Measurements from ENCODE around the gene SUN3.

Gene SUN3

DNA sequence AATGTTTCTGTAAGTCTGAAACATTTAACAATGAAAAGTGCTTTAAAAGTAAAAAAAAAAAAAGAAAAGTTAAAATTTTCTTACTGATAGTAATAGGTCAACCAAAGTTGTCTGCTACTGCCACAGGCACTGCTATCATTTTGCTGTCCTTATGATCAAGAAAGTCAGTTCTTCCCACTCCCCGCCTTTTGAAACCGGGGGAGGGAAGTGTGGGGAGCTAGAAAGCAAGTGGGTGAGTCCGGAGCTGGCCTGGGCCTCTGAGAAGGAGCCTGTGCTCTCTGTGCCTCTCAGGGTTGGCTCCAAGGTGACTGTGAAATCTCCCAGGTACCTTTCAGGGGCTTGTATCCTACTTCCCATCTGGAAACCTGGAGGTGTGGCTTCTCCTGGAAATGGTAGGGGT lies 13.7 kb upstream of the SUN3 start:
- no peak for TF ChIP-seq JUND (IDR thresholded peaks at IDR 0.05; ENCODE audit: low read depth)
- DNase-seq (ENCODE audit: low read depth in 1 of 2, low spot score in 1 of 2), result no peak
- in situ Hi-C loops (cut with HindIII; ENCODE audit: low pct_unique_long_range_greater_than_20kb, low sequenced_read_pairs), result no loop called here

DNA sequence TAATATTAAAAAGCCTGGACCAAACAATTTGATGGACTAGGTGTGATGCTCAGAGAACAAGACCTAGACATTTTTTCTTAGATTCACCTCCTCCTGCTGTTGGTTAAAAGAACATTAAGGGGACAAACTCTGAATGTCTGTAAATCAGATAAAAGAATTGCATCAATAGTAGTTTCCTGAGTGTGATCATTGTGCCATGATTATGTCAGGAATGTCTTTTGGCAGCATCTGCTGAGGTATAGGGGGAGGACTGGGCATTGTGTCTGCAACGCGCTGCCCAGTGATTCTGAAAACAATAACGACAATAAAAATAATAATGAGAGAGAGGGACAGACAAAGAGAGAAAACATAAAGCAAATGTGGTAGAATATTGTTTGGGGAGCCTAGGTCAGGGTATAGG lies 13.3 kb upstream of the SUN3 start:
- DNase-seq (ENCODE audit: low read depth in 1 of 2, low spot score in 1 of 2), result no peak

DNA sequence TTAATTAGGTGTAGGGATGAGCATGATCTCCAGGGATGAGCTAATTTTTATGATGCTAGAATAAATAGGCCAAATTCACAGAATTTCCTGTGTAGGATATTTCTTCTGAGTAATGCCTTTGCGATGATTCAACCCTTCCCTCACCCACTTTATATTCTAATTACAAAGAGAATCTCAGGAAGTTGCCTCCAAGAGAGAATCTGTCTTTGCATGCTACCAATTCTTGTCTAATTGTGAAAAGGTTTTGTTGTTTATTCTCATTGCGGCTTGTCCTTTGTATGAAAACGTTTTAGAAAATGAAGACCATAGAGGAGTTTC lies 12.7 kb upstream of the SUN3 start:
- in situ Hi-C loops (cut with HindIII; ENCODE audit: low pct_unique_long_range_greater_than_20kb, low sequenced_read_pairs), result no loop called here
- DNase-seq (ENCODE audit: low read depth in 1 of 2, low spot score in 1 of 2), result no peak
- no peak for TF ChIP-seq JUND (IDR thresholded peaks at IDR 0.05; ENCODE audit: low read depth)

More for the DNA sequence above, 13.3 kb upstream of the SUN3 start:
- in situ Hi-C loops (cut with HindIII; ENCODE audit: low pct_unique_long_range_greater_than_20kb, low sequenced_read_pairs), result no loop called here
- no peak for TF ChIP-seq JUND (IDR thresholded peaks at IDR 0.05; ENCODE audit: low read depth)

DNA sequence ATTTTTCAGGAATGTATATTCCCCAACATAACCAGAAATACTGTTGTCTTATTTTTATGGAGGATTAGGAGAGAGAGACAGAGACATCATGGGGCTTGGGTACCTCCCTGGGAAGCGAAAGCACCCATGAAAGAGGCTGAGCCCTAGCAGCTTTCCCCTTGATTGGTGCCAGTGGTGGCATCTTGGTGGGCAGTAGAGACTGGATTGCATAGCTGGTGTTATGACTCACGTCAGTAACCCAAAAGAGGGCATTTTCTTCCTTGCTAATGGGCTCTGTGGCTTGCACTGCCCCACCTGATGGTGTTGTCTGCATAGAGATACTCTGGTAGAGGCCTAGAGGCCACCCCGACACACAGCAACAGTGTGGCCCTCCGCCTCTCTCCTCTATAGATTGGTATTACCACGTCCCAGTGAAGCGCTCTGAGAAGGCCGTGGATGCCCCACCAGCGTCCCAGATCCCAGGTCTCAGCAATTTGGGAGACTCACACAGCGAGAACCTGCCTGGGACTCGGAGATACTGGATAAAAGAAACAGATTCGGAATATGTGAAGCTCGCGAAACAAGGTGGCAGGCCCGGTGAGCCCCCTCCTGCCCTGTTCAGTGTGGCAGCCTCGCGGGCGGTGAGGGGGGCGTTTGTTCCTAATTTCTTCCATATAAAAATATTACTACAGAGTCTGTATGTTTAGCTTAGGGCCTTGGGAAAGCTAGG lies 12.2 kb upstream of the SUN3 start:
- no peak for TF ChIP-seq JUND (IDR thresholded peaks at IDR 0.05; ENCODE audit: low read depth)
- in situ Hi-C loops (cut with HindIII; ENCODE audit: low pct_unique_long_range_greater_than_20kb, low sequenced_read_pairs), result no loop called here
- no peak for DNase-seq (ENCODE audit: low read depth in 1 of 2, low spot score in 1 of 2)

DNA sequence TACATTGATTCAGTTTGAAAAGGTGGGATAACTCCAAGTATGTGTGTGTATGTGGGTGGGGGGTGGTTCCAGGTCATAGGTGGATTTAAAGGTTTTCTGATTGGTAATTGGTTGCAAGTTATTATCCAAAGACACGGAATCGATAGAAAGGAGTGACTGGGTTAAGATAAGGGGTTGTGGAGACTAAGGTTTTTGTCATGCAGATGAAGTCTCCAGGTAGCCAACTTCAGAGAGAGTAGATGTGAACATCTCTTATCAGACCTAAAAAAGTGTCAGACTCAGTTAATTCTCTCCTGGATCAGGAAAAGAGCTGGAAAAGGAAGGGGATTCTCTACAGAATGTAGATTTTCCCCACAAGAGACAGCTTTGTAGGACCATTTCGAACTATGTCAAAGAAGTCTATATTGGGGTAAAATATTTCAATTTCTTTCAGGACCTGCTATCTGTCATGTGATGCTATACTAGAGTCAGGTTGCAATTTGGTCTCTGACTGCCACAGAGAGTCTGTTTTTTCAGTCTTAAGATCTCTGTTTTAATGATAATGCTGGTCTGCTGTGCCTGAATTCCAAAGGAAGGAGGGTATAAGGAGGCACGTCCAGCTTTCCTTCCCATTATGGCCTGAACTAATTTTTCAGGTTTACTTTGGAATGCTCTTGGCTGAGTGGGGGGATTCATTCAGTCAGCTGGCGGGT lies 10.1 kb upstream of the SUN3 start:
- in situ Hi-C loops (cut with HindIII; ENCODE audit: low pct_unique_long_range_greater_than_20kb, low sequenced_read_pairs), result no loop called here
- TF ChIP-seq JUND (IDR thresholded peaks at IDR 0.05; ENCODE audit: low read depth), result no peak
- no peak for DNase-seq (ENCODE audit: low read depth in 1 of 2, low spot score in 1 of 2)

DNA sequence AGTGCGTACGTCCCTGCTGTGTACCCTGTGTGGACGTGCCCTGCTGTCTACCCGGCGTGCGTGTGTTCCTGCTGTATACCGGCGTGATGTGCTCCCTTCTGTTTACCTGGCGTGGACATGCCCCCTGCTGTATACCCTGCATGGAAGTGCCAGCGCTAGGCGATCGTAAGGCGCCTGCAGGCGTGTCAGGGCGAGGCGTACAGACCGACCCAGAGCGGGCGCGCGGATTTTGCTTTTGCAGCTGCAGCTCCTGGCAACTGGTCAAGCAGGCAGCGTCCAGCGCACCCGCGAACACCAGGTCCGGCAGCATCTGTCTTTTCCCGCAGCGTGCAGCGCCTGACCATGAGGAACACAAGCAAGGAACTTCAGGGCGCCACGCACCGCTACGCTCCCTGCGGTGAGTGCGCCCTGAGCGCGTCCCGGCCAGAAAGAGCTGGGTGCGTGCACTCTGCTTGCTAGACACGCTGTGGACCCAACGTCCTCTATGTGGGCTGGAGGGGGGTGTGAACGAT lies 7.1 kb upstream of the SUN3 start:
- DNase-seq (ENCODE audit: low read depth in 1 of 2, low spot score in 1 of 2), result peak; percentile 33 to 43

DNA sequence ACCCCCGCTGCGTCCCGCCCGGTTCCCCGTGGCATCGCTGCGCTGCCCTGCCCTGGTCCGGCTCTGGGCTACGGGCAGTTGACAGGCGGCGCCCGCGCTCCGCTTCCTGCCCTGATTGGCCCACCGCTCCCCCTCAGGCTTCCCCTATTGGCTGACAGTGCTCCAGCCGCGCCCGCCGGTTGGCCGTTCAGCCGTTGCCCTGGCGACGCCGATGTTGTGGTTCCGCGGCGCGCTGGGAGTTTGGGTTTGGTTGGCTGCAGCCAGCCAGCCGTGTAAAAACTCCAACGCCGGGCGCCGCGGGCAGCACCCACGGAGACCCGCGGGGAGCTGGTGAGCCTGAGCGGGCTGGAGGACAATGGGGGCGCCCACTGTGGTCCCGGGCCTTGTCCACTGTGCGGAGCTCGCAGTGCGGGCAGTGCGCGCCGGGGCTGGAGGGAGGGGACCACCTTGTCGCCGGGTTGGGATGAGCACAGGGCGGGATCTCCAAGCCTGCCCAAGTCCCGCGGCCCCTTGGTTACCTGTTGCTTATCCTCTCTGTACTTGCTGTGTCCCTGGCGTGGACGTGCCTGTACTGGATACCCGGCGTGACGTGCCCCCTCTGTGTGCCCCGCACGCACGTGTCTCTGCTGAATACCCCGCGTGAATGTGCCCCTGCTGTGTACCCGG lies 6.5 kb upstream of the SUN3 start, which contains the start of gene C7orf57:
Gene C7orf57 (plus strand): TSS at position 243 of the 666 bp plus-strand sequence. CDS start 766 bp downstream, outside the sequence.
- no peak for DNase-seq (ENCODE audit: low read depth in 1 of 2, low spot score in 1 of 2)
- in situ Hi-C loops (cut with HindIII; ENCODE audit: low pct_unique_long_range_greater_than_20kb, low sequenced_read_pairs), result no loop called here
- no peak for TF ChIP-seq JUND (IDR thresholded peaks at IDR 0.05; ENCODE audit: low read depth)

More for the DNA sequence above, 7.1 kb upstream of the SUN3 start:
- TF ChIP-seq JUND (IDR thresholded peaks at IDR 0.05; ENCODE audit: low read depth), result no peak
- in situ Hi-C loops (cut with HindIII; ENCODE audit: low pct_unique_long_range_greater_than_20kb, low sequenced_read_pairs), result no loop called here

DNA sequence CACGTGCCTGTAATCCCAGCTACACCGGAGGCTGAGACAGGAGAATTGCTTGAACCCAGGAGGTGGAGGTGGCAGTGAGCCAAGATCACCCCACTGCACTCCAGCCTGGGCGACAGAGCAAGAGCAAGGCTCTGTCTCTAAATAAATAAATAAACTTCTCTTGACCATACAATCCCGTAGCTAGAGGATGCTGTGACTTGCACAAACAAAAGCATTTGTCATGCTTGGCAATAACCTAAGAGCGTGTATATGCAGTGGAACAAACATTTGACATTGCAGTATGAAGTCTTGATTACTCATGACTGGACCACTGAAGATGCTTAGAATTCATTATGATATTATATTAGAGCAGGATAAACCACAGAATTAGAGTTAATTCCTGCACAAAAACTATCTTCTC lies 5.0 kb upstream of the SUN3 start:
- DNase-seq (ENCODE audit: low read depth in 1 of 2, low spot score in 1 of 2), result peak in 1 of 2 experiments; percentile 19
- in situ Hi-C loops (cut with HindIII; ENCODE audit: low pct_unique_long_range_greater_than_20kb, low sequenced_read_pairs), result no loop called here
- TF ChIP-seq JUND (IDR thresholded peaks at IDR 0.05; ENCODE audit: low read depth), result no peak

DNA sequence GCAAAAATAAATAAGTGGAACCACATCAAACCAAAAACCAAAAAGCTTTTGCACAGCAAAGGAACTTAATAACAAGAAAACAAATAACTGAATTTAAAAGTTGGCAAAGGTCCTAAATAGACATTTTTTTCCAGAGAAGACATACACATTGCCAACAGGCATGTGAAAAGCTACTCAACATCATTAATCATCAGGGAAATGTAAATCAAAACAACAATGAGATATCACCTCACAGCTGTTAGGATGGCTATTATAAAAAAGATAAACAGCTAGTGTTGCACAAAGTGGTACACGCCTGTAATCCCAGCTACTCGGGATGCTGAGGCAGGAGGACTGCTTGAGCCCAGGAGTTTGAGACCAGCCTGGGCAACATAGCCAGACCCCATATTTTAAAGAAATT lies 2.2 kb upstream of the SUN3 start:
- no peak for TF ChIP-seq JUND (IDR thresholded peaks at IDR 0.05; ENCODE audit: low read depth)
- no peak for DNase-seq (ENCODE audit: low read depth in 1 of 2, low spot score in 1 of 2)
- in situ Hi-C loops (cut with HindIII; ENCODE audit: low pct_unique_long_range_greater_than_20kb, low sequenced_read_pairs), result no loop called here

DNA sequence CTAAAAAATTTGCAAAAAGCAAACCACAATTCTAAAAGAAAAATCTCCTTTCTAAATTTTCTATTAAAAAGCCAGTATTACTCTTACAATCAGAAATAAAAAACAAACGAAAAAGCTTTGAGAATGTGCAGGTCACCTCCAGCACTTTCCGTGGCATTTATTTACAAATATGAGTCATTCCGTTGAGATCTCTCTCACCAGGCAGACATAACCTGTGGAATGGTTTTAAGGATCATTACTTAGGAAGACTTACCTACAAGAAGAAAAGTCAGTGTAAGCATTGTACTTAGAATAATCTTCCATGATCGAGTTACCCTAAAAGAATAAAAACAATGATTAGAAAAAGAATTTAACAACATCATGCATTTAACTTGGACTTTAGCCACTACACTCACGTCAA lies 3.3 kb downstream of the SUN3 start:
- TF ChIP-seq JUND (IDR thresholded peaks at IDR 0.05; ENCODE audit: low read depth), result peak; percentile 76
- in situ Hi-C loops (cut with HindIII; ENCODE audit: low pct_unique_long_range_greater_than_20kb, low sequenced_read_pairs), result no loop called here
- DNase-seq (ENCODE audit: low read depth in 1 of 2, low spot score in 1 of 2), result peak in 1 of 2 experiments; percentile 32

DNA sequence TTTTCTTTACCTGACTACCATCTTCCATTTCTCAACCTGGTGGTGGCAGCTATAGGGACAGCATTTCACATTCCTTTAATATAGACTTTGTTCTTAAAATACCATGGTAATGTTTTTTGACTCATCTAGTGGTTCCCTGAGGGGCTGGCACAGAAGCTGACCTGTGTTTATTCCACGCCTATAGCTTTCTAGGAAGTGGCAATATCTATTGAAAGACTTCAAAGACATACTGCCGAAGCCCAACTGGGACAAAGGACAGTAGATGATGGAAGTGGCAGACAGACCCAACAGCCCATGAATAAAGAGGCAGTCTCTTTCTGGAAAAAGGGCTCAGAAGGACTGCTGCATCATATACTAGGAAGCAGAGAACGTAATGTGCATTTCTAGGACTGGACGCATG lies 11.2 kb downstream of the SUN3 start:
- no peak for DNase-seq (ENCODE audit: low read depth in 1 of 2, low spot score in 1 of 2)
- in situ Hi-C loops (cut with HindIII; ENCODE audit: low pct_unique_long_range_greater_than_20kb, low sequenced_read_pairs), result no loop called here
- no peak for TF ChIP-seq JUND (IDR thresholded peaks at IDR 0.05; ENCODE audit: low read depth)

DNA sequence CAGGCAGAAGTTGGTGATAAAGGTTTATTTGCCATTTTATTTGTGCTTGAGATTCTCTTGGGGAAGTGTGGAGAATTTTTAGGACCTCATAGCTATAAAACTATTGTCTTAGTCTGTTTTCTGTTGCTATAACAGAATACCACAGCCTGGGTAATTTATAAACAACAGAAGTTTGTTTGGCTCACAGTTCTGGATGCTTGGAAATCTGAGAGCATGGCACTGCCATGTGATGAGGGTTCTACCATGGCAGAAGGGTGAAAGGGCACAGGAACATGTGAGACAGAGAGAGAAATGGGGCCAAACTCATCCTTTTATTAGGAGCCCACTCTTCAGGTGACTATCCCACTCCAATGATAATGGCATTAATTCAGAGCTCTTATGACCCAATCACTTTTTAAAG lies 12.3 kb downstream of the SUN3 start:
- in situ Hi-C loops (cut with HindIII; ENCODE audit: low pct_unique_long_range_greater_than_20kb, low sequenced_read_pairs), result no loop called here
- DNase-seq (ENCODE audit: low read depth in 1 of 2, low spot score in 1 of 2), result no peak
- no peak for TF ChIP-seq JUND (IDR thresholded peaks at IDR 0.05; ENCODE audit: low read depth)

DNA sequence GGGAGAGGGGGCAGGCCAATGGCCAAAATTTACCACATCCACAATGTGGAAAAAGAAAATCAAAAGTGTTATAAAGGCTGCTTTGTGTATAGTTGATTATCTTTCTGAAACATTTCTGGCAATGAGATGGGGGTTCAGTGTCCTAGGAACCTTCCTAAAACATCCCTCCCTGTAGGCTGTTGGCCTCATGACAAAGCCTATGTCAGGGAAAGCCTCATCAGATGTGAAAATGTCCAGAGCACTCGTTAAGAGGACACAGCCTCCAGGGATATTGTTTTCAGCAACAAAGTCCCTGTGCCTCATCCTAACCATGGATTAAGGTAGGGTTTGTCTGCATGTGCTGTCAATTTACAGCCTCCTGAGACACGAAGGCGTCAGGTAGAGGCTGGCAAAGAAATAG lies 17.0 kb downstream of the SUN3 start:
- no peak for TF ChIP-seq JUND (IDR thresholded peaks at IDR 0.05; ENCODE audit: low read depth)
- no peak for DNase-seq (ENCODE audit: low read depth in 1 of 2, low spot score in 1 of 2)
- in situ Hi-C loops (cut with HindIII; ENCODE audit: low pct_unique_long_range_greater_than_20kb, low sequenced_read_pairs), result no loop called here
